ENCODE measurements around the gene AUH.

DNA sequence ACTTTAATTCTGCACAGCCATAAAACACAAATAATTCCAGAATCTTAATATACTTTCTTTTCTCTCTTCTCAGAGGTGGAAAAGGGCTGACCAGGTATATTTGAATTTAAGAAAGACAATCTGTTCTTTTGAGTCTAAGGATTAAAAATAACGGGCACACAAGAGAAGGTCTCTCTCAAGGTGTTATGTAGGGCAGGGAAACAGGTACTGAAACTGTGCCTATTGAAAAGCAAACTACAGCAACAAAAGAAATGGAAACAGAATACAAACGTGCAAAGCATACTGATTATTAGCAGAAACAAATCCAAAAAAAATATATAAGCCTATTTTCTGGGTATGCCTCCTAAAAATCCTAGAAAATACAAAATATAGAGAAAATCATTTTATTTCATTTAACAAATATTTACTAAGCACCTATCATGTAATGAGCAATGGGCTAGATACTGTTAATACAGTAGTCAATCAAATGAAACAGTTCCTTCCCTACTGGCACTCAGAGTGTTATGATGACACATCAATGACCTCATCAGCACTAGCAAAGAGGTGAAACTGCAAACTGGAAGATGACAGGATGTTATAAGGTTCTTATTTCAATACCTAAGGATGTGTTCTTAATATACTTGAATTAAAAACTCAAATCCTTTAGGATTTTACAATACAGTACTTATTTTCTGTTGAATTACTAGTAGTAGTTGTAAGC lies 87.7 kb downstream of the AUH start:
- TF ChIP-seq CTCF (IDR thresholded peaks at IDR 0.05) (no peak), EZH2 (IDR thresholded peaks at IDR 0.05; ENCODE audit: borderline replicate concordance, insufficient read depth, low read depth, low read length, poor library complexity, severe bottlenecking) (no peak)

All from B cell (primary cell).